ENCODE data around the gene STAT5B.

- TF ChIP-seq SIN3A (IDR thresholded peaks at IDR 0.05; ENCODE audit: borderline replicate concordance, insufficient read depth, low read length) (no peak), REST (IDR thresholded peaks at IDR 0.05; ENCODE audit: insufficient read depth in 1 of 2, low read depth in 2 of 2, low read length in 2 of 2) (no peak), POLR2AphosphoS5 (IDR thresholded peaks at IDR 0.05; ENCODE audit: low read depth, low read length) (no peak), TAF1 (IDR thresholded peaks at IDR 0.05; ENCODE audit: borderline replicate concordance, insufficient read depth, low read length) (no peak)
These were observed 20.7 kb downstream of the STAT5B start for GRCh38 chr17:42255445-42255844.
